A673 (cell line): ENCODE data around the gene NUP62. TPM values are rescaled to one million over a fixed set of nuclear protein-coding genes. Genes with fewer than 3 reads are reported as not detected.

Source experiments
- BruUV-seq: library from RNA; stranded (reverse); fragments of 400-500 nt; replicated peaks from 2 replicates; lab custom pipeline; 2021; lab: Mats Ljungman, UMichigan
- CTCF ChIA-PET: fragments of 300-600 bp; sonication (Branson Sonifier 250); formaldehyde crosslinking; loops from one replicate; lab custom pipeline; 2022; ENCODE audit warnings: antibody characterized with exemption; lab: Charles Lee
- POLR2A ChIA-PET: fragments of 300-600 bp; sonication (Branson Sonifier 250); formaldehyde crosslinking; loops from one replicate; lab custom pipeline; 2022; ENCODE audit warnings: antibody characterized with exemption; ENCODE audit not compliant: low non-redundant PET; lab: Charles Lee
- DNase-seq: peaks from one replicate; pipeline ENCODE4 v3.0.0-alpha.2; 2015; ENCODE audit warnings: low spot score
- H3K27ac ChIP-seq: fragments of 200-600 bp; sonication (generic); 2 replicates; pipeline ENCODE4 v1.5.1; 2016; ENCODE audit warnings: mixed run types, low read depth, mild to moderate bottlenecking, mixed read lengths, antibody characterized with exemption, low read length; ENCODE audit not compliant: poor library complexity, severe bottlenecking
- H3K27me3 ChIP-seq: fragments of 200-600 bp; sonication (generic); replicated peaks from 2 replicates; pipeline ENCODE4 v1.6.1; 2017; ENCODE audit warnings: mixed run types, low read depth, mild to moderate bottlenecking, mixed read lengths, antibody characterized with exemption, low read length; ENCODE audit not compliant: insufficient read depth, poor library complexity
- H3K36me3 ChIP-seq: fragments of 200-600 bp; sonication (generic); 2 replicates; pipeline ENCODE4 v1.6.1; 2016; ENCODE audit warnings: mixed run types, mild to moderate bottlenecking, mixed read lengths, antibody characterized with exemption, low read length; ENCODE audit not compliant: insufficient read depth, poor library complexity, severe bottlenecking
- H3K4me1 ChIP-seq: fragments of 200-600 bp; sonication (generic); 2 replicates; pipeline ENCODE4 v1.6.1; 2017; ENCODE audit warnings: mixed run types, mild to moderate bottlenecking, mixed read lengths, antibody characterized with exemption, low read length; ENCODE audit not compliant: insufficient read depth, poor library complexity, severe bottlenecking
- H3K4me3 ChIP-seq: fragments of 200-600 bp; sonication (generic); 2 replicates; pipeline ENCODE4 v1.5.1; 2016; ENCODE audit warnings: low read depth, mixed run types, mild to moderate bottlenecking, mixed read lengths, low read length; ENCODE audit not compliant: poor library complexity, severe bottlenecking
- H3K9me3 ChIP-seq: fragments of 200-600 bp; sonication (generic); 2 replicates; pipeline ENCODE4 v1.6.1; 2016; ENCODE audit warnings: mixed run types, low read depth, mild to moderate bottlenecking, mixed read lengths, antibody characterized with exemption, low read length; ENCODE audit not compliant: poor library complexity, severe bottlenecking
- EZH2 ChIP-seq: fragments of 200-600 bp; sonication (generic); IDR thresholded peaks from 2 replicates; pipeline ENCODE4 v1.6.1; 2017; ENCODE audit warnings: borderline replicate concordance, low read depth, mild to moderate bottlenecking, mixed read lengths, antibody characterized with exemption, low read length; ENCODE audit not compliant: poor library complexity, severe bottlenecking
- intact Hi-C: fragments of 100-400 bp; cut with micrococcal nuclease; formaldehyde crosslinking; loops from one replicate; pipeline ENCODE4 v1.10.0; 2022; ENCODE audit not compliant: unreplicated experiment
- total RNA-seq: library from RNA; stranded (reverse); gene quantifications from 2 replicates; pipeline ENCODE4 v1.2.3, GENCODE V29; 2021
- TF ChIP-seq, protein P1 (sequence below): fragments of 300-800, 200-600 bp; sonication (generic); conservative IDR thresholded peaks from 2 replicates; pipeline ENCODE4 v1.5.1; 2017; ENCODE audit warnings: low read depth, mild to moderate bottlenecking, antibody characterized with exemption, low read length, moderate library complexity, mixed read lengths

NUP62 gene
- total RNA-seq, 1 experiment from 2014 or later, result 98.5 TPM

DNA sequence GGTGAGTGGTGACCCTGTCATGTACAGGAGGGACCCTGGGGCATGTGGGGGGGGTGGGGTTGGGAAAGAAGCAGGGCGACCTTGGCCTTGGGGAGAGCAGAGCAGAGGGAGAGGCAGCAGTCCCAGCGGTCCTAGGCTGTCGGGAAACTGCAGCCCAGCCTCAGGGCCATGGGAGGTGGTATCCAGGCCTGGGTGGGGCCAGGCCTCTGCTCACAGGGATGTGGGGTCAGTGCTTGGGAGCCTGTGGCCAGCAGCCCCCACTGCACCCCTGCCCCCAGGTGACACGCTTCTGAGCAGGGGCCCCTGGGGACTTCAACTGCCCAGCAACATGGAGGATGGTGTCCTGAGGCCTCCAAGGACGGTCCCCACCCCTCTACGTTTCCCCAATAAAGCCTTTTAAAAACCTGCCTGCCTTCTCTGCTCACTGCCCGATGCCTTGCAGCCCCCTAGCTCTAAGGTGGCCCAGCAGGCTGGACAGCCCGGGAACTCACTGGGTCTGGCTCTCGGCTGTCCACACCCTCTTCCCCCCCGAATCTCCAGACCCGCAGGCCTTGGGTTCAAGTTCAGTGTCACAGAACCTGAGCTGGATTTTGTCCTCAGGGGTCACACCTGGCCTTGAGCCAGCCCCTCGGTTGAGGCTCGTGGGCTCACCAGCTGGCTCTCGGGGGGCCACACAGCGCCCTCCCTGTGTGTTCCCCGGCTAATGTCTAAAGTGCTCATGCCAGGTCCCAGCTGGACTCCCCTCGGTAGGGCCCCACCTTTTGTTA is 68.8 kb downstream of the NUP62 start:
- Histone ChIP-seq H3K27me3 (no peaks in the 10 kb centered on the region), H3K9me3 (no peaks in the 10 kb centered on the region), H3K4me1 (peaks cover 11% of the 10 kb centered on the region), H3K36me3 (peaks cover 90% of the 10 kb centered on the region), H3K4me3 (no peak overlapping the region), H3K27ac (peak overlapping the region; percentile 37)
- POLR2A ChIA-PET, result no interaction called here
- BruUV-seq, result no TSS peak
- TF ChIP-seq EZH2, result no peak
- TF ChIP-seq, protein P1, sequence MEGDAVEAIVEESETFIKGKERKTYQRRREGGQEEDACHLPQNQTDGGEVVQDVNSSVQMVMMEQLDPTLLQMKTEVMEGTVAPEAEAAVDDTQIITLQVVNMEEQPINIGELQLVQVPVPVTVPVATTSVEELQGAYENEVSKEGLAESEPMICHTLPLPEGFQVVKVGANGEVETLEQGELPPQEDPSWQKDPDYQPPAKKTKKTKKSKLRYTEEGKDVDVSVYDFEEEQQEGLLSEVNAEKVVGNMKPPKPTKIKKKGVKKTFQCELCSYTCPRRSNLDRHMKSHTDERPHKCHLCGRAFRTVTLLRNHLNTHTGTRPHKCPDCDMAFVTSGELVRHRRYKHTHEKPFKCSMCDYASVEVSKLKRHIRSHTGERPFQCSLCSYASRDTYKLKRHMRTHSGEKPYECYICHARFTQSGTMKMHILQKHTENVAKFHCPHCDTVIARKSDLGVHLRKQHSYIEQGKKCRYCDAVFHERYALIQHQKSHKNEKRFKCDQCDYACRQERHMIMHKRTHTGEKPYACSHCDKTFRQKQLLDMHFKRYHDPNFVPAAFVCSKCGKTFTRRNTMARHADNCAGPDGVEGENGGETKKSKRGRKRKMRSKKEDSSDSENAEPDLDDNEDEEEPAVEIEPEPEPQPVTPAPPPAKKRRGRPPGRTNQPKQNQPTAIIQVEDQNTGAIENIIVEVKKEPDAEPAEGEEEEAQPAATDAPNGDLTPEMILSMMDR, result no peak
- no peak for DNase-seq
- CTCF ChIA-PET, result no interaction called here
- intact Hi-C loops, result no loop called here

DNA sequence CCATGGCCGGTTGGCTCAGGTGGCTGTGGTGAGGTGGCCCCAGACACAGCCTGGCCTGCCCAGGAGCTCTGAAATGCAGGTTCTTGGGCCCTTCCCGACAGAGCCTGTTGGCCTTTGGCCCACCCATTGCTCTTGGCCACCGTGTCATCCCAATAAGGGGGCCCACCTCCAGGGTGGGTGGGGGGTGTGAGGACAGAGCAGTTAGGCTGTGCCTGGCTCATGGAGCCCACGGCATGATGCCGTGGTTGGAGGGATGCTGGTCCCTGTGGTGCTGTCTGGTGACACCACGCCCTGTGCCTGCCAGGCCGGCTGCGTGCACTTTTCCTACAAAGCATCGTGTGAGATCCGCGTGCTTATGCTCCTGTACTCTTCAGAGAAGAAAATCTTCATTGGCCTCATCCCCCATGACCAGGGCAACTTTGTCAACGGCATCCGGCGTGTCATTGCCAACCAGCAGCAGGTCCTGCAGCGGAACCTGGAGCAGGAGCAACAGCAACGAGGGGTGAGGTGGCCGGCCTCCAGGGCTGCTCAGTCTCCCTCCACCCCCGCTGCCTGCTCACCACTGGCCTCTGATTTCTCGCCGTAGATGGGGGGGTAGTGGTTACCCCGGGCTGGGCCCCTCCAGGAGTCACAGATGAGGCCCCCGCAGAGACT is 69.5 kb downstream of the NUP62 start:
- no peaks in the 10 kb centered on the region for H3K9me3 ChIP-seq
- TF ChIP-seq EZH2, result no peak
- TF ChIP-seq, protein P1, result no peak
- POLR2A ChIA-PET, result no interaction called here
- H3K27ac ChIP-seq, result no peak overlapping the region
- CTCF ChIA-PET, result no interaction called here
- no TSS peak for BruUV-seq
- DNase-seq, result no peak
- H3K36me3 ChIP-seq, result peaks cover 95% of the 10 kb centered on the region
- peaks cover 5% of the 10 kb centered on the region for H3K4me1 ChIP-seq
- no peaks in the 10 kb centered on the region for H3K27me3 ChIP-seq
- no peak overlapping the region for H3K4me3 ChIP-seq
- intact Hi-C loops, result no loop called here

- H3K9me3 ChIP-seq, result no peaks in the 10 kb centered on the region
- H3K27ac ChIP-seq, result peak overlapping the region; percentile 25
- BruUV-seq, result no TSS peak
- H3K4me1 ChIP-seq, result peaks cover 9% of the 10 kb centered on the region
- no peak overlapping the region for H3K4me3 ChIP-seq
- ChIA-PET CTCF (no interaction called here), POLR2A (no interaction called here)
- no peaks in the 10 kb centered on the region for H3K27me3 ChIP-seq
- H3K36me3 ChIP-seq, result peaks cover 81% of the 10 kb centered on the region
- intact Hi-C loops, result no loop called here
- TF ChIP-seq, protein P1, result no peak
- no peak for TF ChIP-seq EZH2
- no peak for DNase-seq
These were observed 71.0 kb downstream of the NUP62 start for GRCh38 chr19:49858088-49858985.
